Ishikawa (cell line): ENCODE measurements around the gene CACNG5.

Experiments used
- CEBPB ChIP-seq: IDR thresholded peaks from 2 replicates; pipeline ENCODE4 v1.6.1; 2012
- CREB1 ChIP-seq: IDR thresholded peaks from 2 replicates; pipeline ENCODE4 v1.6.1; 2012; ENCODE audit warnings: low read depth
- EGR1 ChIP-seq: IDR thresholded peaks from 2 replicates; pipeline ENCODE4 v1.6.1; 2012
- EP300 ChIP-seq: IDR thresholded peaks from 2 replicates; pipeline ENCODE4 v1.6.1; 2012; ENCODE audit warnings: borderline replicate concordance
- FOXM1 ChIP-seq: IDR thresholded peaks from 2 replicates; pipeline ENCODE4 v1.6.1; 2012; ENCODE audit warnings: low read depth, borderline replicate concordance
- MAX ChIP-seq: IDR thresholded peaks from 2 replicates; pipeline ENCODE4 v1.6.1; 2012
- NFIC ChIP-seq: IDR thresholded peaks from 2 replicates; pipeline ENCODE4 v1.6.1; 2012
- RAD21 ChIP-seq: IDR thresholded peaks from 2 replicates; pipeline ENCODE4 v1.6.1; 2012; ENCODE audit warnings: low read depth
- REST ChIP-seq: IDR thresholded peaks from 2 replicates; pipeline ENCODE4 v1.6.1; 2012; ENCODE audit warnings: low read depth, mild to moderate bottlenecking
- TAF1 ChIP-seq: IDR thresholded peaks from 2 replicates; pipeline ENCODE4 v1.6.1; 2012; ENCODE audit warnings: low read depth, mild to moderate bottlenecking
- TCF12 ChIP-seq: IDR thresholded peaks from 2 replicates; pipeline ENCODE4 v1.6.1; 2012; ENCODE audit warnings: low read depth
- TEAD4 ChIP-seq: IDR thresholded peaks from 2 replicates; pipeline ENCODE4 v1.6.1; 2012
- USF1 ChIP-seq: IDR thresholded peaks from 2 replicates; pipeline ENCODE4 v1.6.1; 2012
- YY1 ChIP-seq: IDR thresholded peaks from 2 replicates; pipeline ENCODE4 v1.6.1; 2012; ENCODE audit warnings: low read depth
- ZBTB7A ChIP-seq: IDR thresholded peaks from 2 replicates; pipeline ENCODE4 v1.6.1; 2012; ENCODE audit warnings: low read depth

The CACNG5 gene

GRCh38 chr17:66843627-66844026, 8.7 kb downstream of the CACNG5 start:
- TF ChIP-seq REST (no peak), ZBTB7A (no peak), USF1 (no peak), CREB1 (no peak), TEAD4 (no peak), MAX (no peak)

- TF ChIP-seq REST (peak; percentile 75), EGR1 (no peak)
Measured at GRCh38 chr17:66847704-66848103, 12.8 kb downstream of the CACNG5 start.

- no peak for TF ChIP-seq ZBTB7A
- TF ChIP-seq EGR1: no peak
- no peak for TF ChIP-seq TAF1
- TF ChIP-seq CREB1: no peak
- no peak for TF ChIP-seq TEAD4
- TF ChIP-seq NFIC: no peak
- TF ChIP-seq RAD21: no peak
- no peak for TF ChIP-seq FOXM1
- TF ChIP-seq REST: no peak
- TF ChIP-seq USF1: no peak
- no peak for TF ChIP-seq YY1
- no peak for TF ChIP-seq MAX
Measured at GRCh38 chr17:66848496-66848895, 13.6 kb downstream of the CACNG5 start.

- no peak for TF ChIP-seq TEAD4
- no peak for TF ChIP-seq RAD21
- no peak for TF ChIP-seq CREB1
- no peak for TF ChIP-seq FOXM1
- no peak for TF ChIP-seq MAX
- TF ChIP-seq YY1: no peak
- TF ChIP-seq ZBTB7A: no peak
- TF ChIP-seq EP300: no peak
Measured at GRCh38 chr17:66849032-66849655, 14.2 kb downstream of the CACNG5 start.

- TF ChIP-seq NFIC (no peak), TAF1 (no peak), EGR1 (no peak), TEAD4 (no peak), REST (no peak), TCF12 (no peak), CREB1 (no peak), EP300 (no peak), FOXM1 (no peak), CEBPB (no peak), MAX (no peak), ZBTB7A (no peak), RAD21 (no peak), USF1 (no peak), YY1 (no peak)
Measured at GRCh38 chr17:66849851-66850580, 15.1 kb downstream of the CACNG5 start.
